DND-41 (cell line): ENCODE results near the gene B4GALT6.

Experiments used
- ATAC-seq: fragments of 200-7000 bp; cut with Tn5 transposase; 3 replicates; pipeline ENCODE4 v1.9.1; 2021; ENCODE audit warnings: low read depth; ENCODE audit not compliant: insufficient read depth
- DNase-seq: peaks from one replicate; pipeline ENCODE4 v3.0.0-alpha.2; 2020
- H2AFZ ChIP-seq: 2 replicates; pipeline ENCODE4 v1.6.0; 2012; ENCODE audit warnings: low read depth, low read length
- H3K27ac ChIP-seq: 2 replicates; pipeline ENCODE4 v1.5.1; 2012; ENCODE audit warnings: low read length, inconsistent platforms
- H3K27me3 ChIP-seq: fragments of 200-600 bp; sonication (generic); 2 replicates; pipeline ENCODE4 v1.6.0; 2012; ENCODE audit warnings: low read length, mild to moderate bottlenecking, inconsistent platforms; ENCODE audit not compliant: insufficient read depth, poor library complexity
- H3K36me3 ChIP-seq: 2 replicates; pipeline ENCODE4 v1.5.1; 2012; ENCODE audit warnings: low read length, inconsistent platforms; ENCODE audit not compliant: insufficient read depth
- H3K4me1 ChIP-seq: 2 replicates; pipeline ENCODE4 v1.5.1; 2012; ENCODE audit warnings: mild to moderate bottlenecking, low read length; ENCODE audit not compliant: insufficient read depth
- H3K4me2 ChIP-seq: 2 replicates; pipeline ENCODE4 v1.6.0; 2012; ENCODE audit warnings: mild to moderate bottlenecking, moderate library complexity, low read length, inconsistent platforms; ENCODE audit not compliant: insufficient read depth
- H3K4me3 ChIP-seq, 2 experiments: fragments of 200-600 bp in 1 of 2; shearing (Covaris generic) in 1 of 2; 2 replicates each; pipeline ENCODE4 v1.5.1; 2012 to 2016; ENCODE audit warnings: inconsistent platforms in 2 of 2, low read length in 2 of 2, mild to moderate bottlenecking in 2 of 2, low read depth in 1 of 2, moderate library complexity in 1 of 2
- H3K79me2 ChIP-seq: 2 replicates; pipeline ENCODE4 v1.6.0; 2012; ENCODE audit warnings: low read length, inconsistent platforms; ENCODE audit not compliant: insufficient read depth
- H3K9ac ChIP-seq: 2 replicates; pipeline ENCODE4 v1.6.0; 2012; ENCODE audit warnings: low read depth, mild to moderate bottlenecking, inconsistent platforms, low read length, moderate library complexity
- H3K9me3 ChIP-seq: 2 replicates; pipeline ENCODE4 v1.5.1; 2012; ENCODE audit warnings: low read length, moderate library complexity, mild to moderate bottlenecking, inconsistent platforms; ENCODE audit not compliant: insufficient read depth, severe bottlenecking
- H4K20me1 ChIP-seq: 2 replicates; pipeline ENCODE4 v1.6.0; 2012; ENCODE audit warnings: low read length; ENCODE audit not compliant: insufficient read depth
- CTCF ChIP-seq: IDR thresholded peaks from 2 replicates; pipeline ENCODE4 v1.5.1; 2012; ENCODE audit warnings: borderline replicate concordance, low read length, moderate library complexity, mild to moderate bottlenecking; ENCODE audit not compliant: poor library complexity, severe bottlenecking; ENCODE audit errors: extremely low read depth
- EZH2 ChIP-seq: IDR thresholded peaks from 3 replicates; pipeline ENCODE4 v1.6.1; 2012; ENCODE audit warnings: borderline replicate concordance, low read depth, mild to moderate bottlenecking, moderate library complexity, low read length, inconsistent platforms; ENCODE audit not compliant: severe bottlenecking

B4GALT6 gene

GRCh38 chr18:31590570-31590969, 93.8 kb downstream of the B4GALT6 start:
- Histone ChIP-seq H3K4me3 (no peak overlapping the region), H3K4me1 (no peaks in the 10 kb centered on the region), H3K27me3 (no peaks in the 10 kb centered on the region), H4K20me1 (no peaks in the 10 kb centered on the region), H3K9ac (no peak overlapping the region), H3K36me3 (no peaks in the 10 kb centered on the region), H3K9me3 (no peaks in the 10 kb centered on the region), H2AFZ (no peak overlapping the region), H3K27ac (no peak overlapping the region), H3K79me2 (no peaks in the 10 kb centered on the region), H3K4me2 (no peak overlapping the region)
- no peak for ATAC-seq
- DNase-seq, result no peak
- TF ChIP-seq CTCF (no peak), EZH2 (no peak)

GRCh38 chr18:31587529-31587928, 96.9 kb downstream of the B4GALT6 start:
- no peak overlapping the region for H2AFZ ChIP-seq

GRCh38 chr18:31586616-31587015, 97.8 kb downstream of the B4GALT6 start:
- no peak for DNase-seq
- no peak for TF ChIP-seq CTCF
- TF ChIP-seq EZH2, result no peak

More at GRCh38 chr18:31587529-31587928, 96.9 kb downstream of the B4GALT6 start:
- Histone ChIP-seq H3K9me3 (no peaks in the 10 kb centered on the region), H3K9ac (no peak overlapping the region), H3K4me2 (no peak overlapping the region), H3K79me2 (no peaks in the 10 kb centered on the region), H3K4me3 (no peak overlapping the region), H3K36me3 (no peaks in the 10 kb centered on the region), H4K20me1 (no peaks in the 10 kb centered on the region), H3K27me3 (no peaks in the 10 kb centered on the region), H3K4me1 (no peaks in the 10 kb centered on the region), H3K27ac (no peak overlapping the region)
- ATAC-seq (no peak), DNase-seq (no peak)
- no peak for TF ChIP-seq CTCF
- no peak for TF ChIP-seq EZH2

GRCh38 chr18:31585991-31586390, 98.4 kb downstream of the B4GALT6 start:
- no peaks in the 10 kb centered on the region for H3K4me1 ChIP-seq
- no peaks in the 10 kb centered on the region for H3K36me3 ChIP-seq
- no peak overlapping the region for H3K9ac ChIP-seq
- no peaks in the 10 kb centered on the region for H3K79me2 ChIP-seq
- H4K20me1 ChIP-seq, result no peaks in the 10 kb centered on the region
- DNase-seq, result no peak
- H3K4me3 ChIP-seq, result no peak overlapping the region
- no peaks in the 10 kb centered on the region for H3K9me3 ChIP-seq
- H3K4me2 ChIP-seq, result no peak overlapping the region
- ATAC-seq, result no peak
- no peak overlapping the region for H2AFZ ChIP-seq
- H3K27ac ChIP-seq, result no peak overlapping the region
- TF ChIP-seq CTCF (no peak), EZH2 (no peak)
- no peaks in the 10 kb centered on the region for H3K27me3 ChIP-seq

More at GRCh38 chr18:31586616-31587015, 97.8 kb downstream of the B4GALT6 start:
- H3K79me2 ChIP-seq, result no peaks in the 10 kb centered on the region
- no peaks in the 10 kb centered on the region for H3K4me1 ChIP-seq
- H3K27me3 ChIP-seq, result no peaks in the 10 kb centered on the region
- H3K27ac ChIP-seq, result no peak overlapping the region
- no peak overlapping the region for H2AFZ ChIP-seq
- no peaks in the 10 kb centered on the region for H3K9me3 ChIP-seq
- H3K9ac ChIP-seq, result no peak overlapping the region
- H3K4me3 ChIP-seq, result no peak overlapping the region
- H4K20me1 ChIP-seq, result no peaks in the 10 kb centered on the region
- H3K36me3 ChIP-seq, result no peaks in the 10 kb centered on the region
- ATAC-seq, result no peak
- no peak overlapping the region for H3K4me2 ChIP-seq
